ENCODE data around the gene TOLLIP.

GRCh38 chr11:1327064-1327460 lies 17.6 kb upstream of the TOLLIP start:
- TF ChIP-seq CTCF (IDR thresholded peaks at IDR 0.05; ENCODE audit: low read depth, low read length) (no peak), MAX (IDR thresholded peaks at IDR 0.05; ENCODE audit: low read depth, low read length) (no peak), POLR2A (IDR thresholded peaks at IDR 0.05; ENCODE audit: extremely low read depth, insufficient read length) (no peak), MYC (IDR thresholded peaks at IDR 0.05; ENCODE audit: low read depth, low read length) (no peak)
